Bronchial epithelial cell (primary cell): ENCODE results near the gene SNX9. TPM values are rescaled to one million over a fixed set of nuclear protein-coding genes. Genes with fewer than 3 reads are reported as not detected.
"Not testable (repeated sequence)": the region's sequence is repeated elsewhere in the genome, so short reads cannot be mapped to it uniquely, and the experiment has no call there.

Source experiments
- DNase-seq: peaks from one replicate; pipeline ENCODE4 v3.0.0-alpha.2; 2010; ENCODE audit warnings: low read depth
- FAIRE-seq: peaks from 2 replicates; lab custom pipeline; 2011; peaks lifted over from hg19 to GRCh38; lab: Jason Lieb, UNC
- H3K27me3 ChIP-seq: 2 replicates; pipeline ENCODE4 v1.5.1; 2011; ENCODE audit warnings: low read length; ENCODE audit not compliant: control insufficient read depth, insufficient read depth
- H3K36me3 ChIP-seq: 2 replicates; pipeline ENCODE4 v1.5.1; 2011; ENCODE audit warnings: low read length; ENCODE audit not compliant: control insufficient read depth, insufficient read depth
- H3K4me3 ChIP-seq: 2 replicates; pipeline ENCODE4 v1.5.1; 2011; ENCODE audit warnings: mild to moderate bottlenecking, low read depth, low read length, control low read depth
- CTCF ChIP-seq: IDR thresholded peaks from 2 replicates; pipeline ENCODE4 v1.5.1; 2011; ENCODE audit warnings: mild to moderate bottlenecking, moderate library complexity, low read length, control low read depth, inconsistent platforms; ENCODE audit not compliant: insufficient read depth, severe bottlenecking
- total RNA-seq: library from RNA; depleted of rRNA; stranded (reverse); fragments of >200 nt; gene quantifications from 2 replicates; pipeline ENCODE4 v1.2.1, GENCODE V29; 2014

Gene SNX9
- total RNA-seq, 1 donor from 2014 or later = 26.6 TPM

GRCh38 chr6:157839606-157840005 is 16.6 kb downstream of the SNX9 start:
- DNase-seq (no peak), FAIRE-seq (no peak)
- no peak for TF ChIP-seq CTCF
- Histone ChIP-seq H3K4me3 (no peak overlapping the region), H3K27me3 (no peaks in the 10 kb centered on the region), H3K36me3 (no peaks in the 10 kb centered on the region)

GRCh38 chr6:157840261-157840660 is 17.2 kb downstream of the SNX9 start:
- no peak for TF ChIP-seq CTCF
- H3K27me3 ChIP-seq = no peaks in the 10 kb centered on the region
- DNase-seq = no peak
- no peaks in the 10 kb centered on the region for H3K36me3 ChIP-seq
- no peak for FAIRE-seq
- no peak overlapping the region for H3K4me3 ChIP-seq

GRCh38 chr6:157840776-157841175 is 17.7 kb downstream of the SNX9 start:
- no peak overlapping the region for H3K4me3 ChIP-seq
- no peaks in the 10 kb centered on the region for H3K27me3 ChIP-seq
- peak; percentile 79 for DNase-seq
- FAIRE-seq = no peak
- no peak for TF ChIP-seq CTCF
- H3K36me3 ChIP-seq = no peaks in the 10 kb centered on the region

- peak; percentile 88 for DNase-seq
- Histone ChIP-seq H3K4me3 (no peak overlapping the region), H3K36me3 (no peaks in the 10 kb centered on the region), H3K27me3 (no peaks in the 10 kb centered on the region)
- FAIRE-seq = no peak
- TF ChIP-seq CTCF = no peak
These were observed 18.3 kb downstream of the SNX9 start for GRCh38 chr6:157841211-157841840.

- no peak overlapping the region for H3K4me3 ChIP-seq
- DNase-seq = no peak
- H3K36me3 ChIP-seq = no peaks in the 10 kb centered on the region
- no peak for FAIRE-seq
- no peaks in the 10 kb centered on the region for H3K27me3 ChIP-seq
- TF ChIP-seq CTCF = no peak
These were observed 19.2 kb downstream of the SNX9 start for GRCh38 chr6:157842212-157842611.

GRCh38 chr6:157844196-157844595 is 21.1 kb downstream of the SNX9 start:
- not testable (repeated sequence) for FAIRE-seq, H3K4me3 ChIP-seq, H3K36me3 ChIP-seq, DNase-seq, H3K27me3 ChIP-seq
